Thymus (tissue), 11 donors: ENCODE measurements around the gene OR2H1. TPM values are rescaled to one million over a fixed set of nuclear protein-coding genes. Genes with fewer than 3 reads are reported as not detected.

ENCODE experiments used
- DNase-seq, 9 donors: peaks; one replicate each; pipeline ENCODE4 v3.0.0-alpha.2; 2013; ENCODE audit warnings: low spot score in 9 of 9, low read depth in 6 of 9, missing footprints in 1 of 9
- H3K27ac ChIP-seq, 2 donors: one replicate each; pipeline ENCODE4 v1.5.1; 2013; ENCODE audit warnings: control low read depth in 1 of 2, low read depth in 1 of 2, low read length in 1 of 2, mild to moderate bottlenecking in 1 of 2, moderate library complexity in 1 of 2
- H3K27me3 ChIP-seq, 2 donors: one replicate each; pipeline ENCODE4 v1.5.1; 2013; ENCODE audit warnings: low read length in 1 of 2; ENCODE audit not compliant: control insufficient read depth in 2 of 2, insufficient read depth in 1 of 2
- H3K36me3 ChIP-seq, 2 donors: one replicate each; pipeline ENCODE4 v1.5.1; 2013; ENCODE audit warnings: low read length in 1 of 2, mild to moderate bottlenecking in 1 of 2, moderate library complexity in 1 of 2; ENCODE audit not compliant: control insufficient read depth in 2 of 2, insufficient read depth in 2 of 2
- H3K4me1 ChIP-seq, 2 donors: one replicate each; pipeline ENCODE4 v1.5.1; 2013; ENCODE audit warnings: low read length in 2 of 2; ENCODE audit not compliant: control insufficient read depth in 2 of 2, insufficient read depth in 2 of 2
- H3K4me3 ChIP-seq, 2 donors: one replicate each; pipeline ENCODE4 v1.5.1; 2013; ENCODE audit warnings: low read length in 2 of 2, control low read depth in 1 of 2, mild to moderate bottlenecking in 1 of 2
- H3K9me3 ChIP-seq, 2 donors: one replicate each; pipeline ENCODE4 v1.5.1; 2013; ENCODE audit warnings: low read length in 1 of 2, mild to moderate bottlenecking in 1 of 2; ENCODE audit not compliant: control insufficient read depth in 2 of 2, insufficient read depth in 1 of 2
- WGBS: extraction: QIAGEN DNeasy Blood & Tissue Kit; methylation state at CpG from one replicate; pipeline ENCODE4 v1.1.7; 2013; 5-methylcytosine and 5-hydroxymethylcytosine counted together
- polyA plus RNA-seq: library from polyadenylated mRNA; stranded (reverse); fragments of 200-250 nt; gene quantifications from one replicate; pipeline ENCODE4 v1.2.3, GENCODE V29; 2013
- total RNA-seq: library from RNA; stranded (reverse); fragments of 120-200 nt; gene quantifications from one replicate; pipeline ENCODE4 v1.2.4, GENCODE V29; 2013
- donor health status: healthy.

The OR2H1 gene
- total and polyA plus RNA-seq, 2 donors: 0.05 TPM; not detected in 1

DNA sequence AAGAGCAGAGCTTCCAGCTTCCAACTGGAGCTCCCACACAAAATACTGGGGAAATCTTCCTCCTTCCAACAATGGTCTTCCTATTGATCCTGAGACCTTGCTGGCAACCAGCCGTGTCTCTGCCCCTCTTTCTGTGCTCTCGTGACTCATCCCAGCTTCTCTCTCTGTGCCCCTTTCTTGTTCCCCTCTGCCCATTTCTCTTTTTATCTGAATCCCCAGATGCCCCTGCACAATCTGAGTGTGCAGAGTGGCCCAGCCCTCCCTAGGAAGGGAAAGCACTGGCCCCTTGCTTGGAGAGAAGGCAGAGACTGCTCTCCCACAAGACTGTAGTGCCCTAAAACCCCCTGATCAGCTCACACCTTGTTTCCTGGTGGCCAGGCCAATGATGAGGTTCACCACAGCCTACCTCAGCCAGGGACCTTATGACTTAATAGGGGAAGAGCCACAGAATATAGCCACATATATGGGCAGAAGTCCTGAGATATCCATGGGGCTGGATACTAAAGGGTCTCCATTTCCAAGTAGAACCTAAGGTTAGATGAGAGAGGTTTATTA lies 53.9 kb downstream of the OR2H1 start:
- no peak for DNase-seq
- no peak overlapping the region for H3K27ac ChIP-seq
- H3K27me3 ChIP-seq: no peaks in the 10 kb centered on the region
- H3K4me3 ChIP-seq: no peak overlapping the region
- no peaks in the 10 kb centered on the region for H3K4me1 ChIP-seq
- WGBS: 97% methylated on average over 2 of the region's 2 CpGs
- H3K36me3 ChIP-seq: no peaks in the 10 kb centered on the region
- no peaks in the 10 kb centered on the region for H3K9me3 ChIP-seq

Other genes starting within 250 kb of the OR2H1 start
- not detected for gene OR14J1, start 155.5 kb upstream of the OR2H1 start, total RNA-seq
- gene OR14J1, start 155.5 kb upstream of the OR2H1 start, polyA plus RNA-seq: under 0.01 TPM
- gene OR5V1, start 88.3 kb upstream of the OR2H1 start, total RNA-seq: not detected
- not detected for gene OR5V1, start 88.3 kb upstream of the OR2H1 start, polyA plus RNA-seq
- not detected for gene OR12D3, start 81.9 kb upstream of the OR2H1 start, total RNA-seq
- gene OR12D3, start 81.9 kb upstream of the OR2H1 start, polyA plus RNA-seq: not detected
- not detected for gene OR12D2, start 61.5 kb upstream of the OR2H1 start, total RNA-seq
- not detected for gene OR12D2, start 61.5 kb upstream of the OR2H1 start, polyA plus RNA-seq
- gene OR12D1, start 42.2 kb upstream of the OR2H1 start, total RNA-seq: not detected
- not detected for gene OR12D1, start 42.2 kb upstream of the OR2H1 start, polyA plus RNA-seq
- gene OR10C1, start 17.8 kb upstream of the OR2H1 start, total RNA-seq: not detected
- gene OR10C1, start 17.8 kb upstream of the OR2H1 start, polyA plus RNA-seq: not detected
- under 0.01 TPM for gene OR11A1, start 84 bp upstream of the OR2H1 start, total RNA-seq
- gene OR11A1, start 84 bp upstream of the OR2H1 start, polyA plus RNA-seq: 0.02 TPM
- not detected for gene MAS1L, start 30.8 kb downstream of the OR2H1 start, total RNA-seq
- not detected for gene MAS1L, start 30.8 kb downstream of the OR2H1 start, polyA plus RNA-seq
- 158 TPM for gene UBD, start 102.6 kb downstream of the OR2H1 start, total RNA-seq
- gene UBD, start 102.6 kb downstream of the OR2H1 start, polyA plus RNA-seq: 155 TPM
- gene OR2H2, start 128.0 kb downstream of the OR2H1 start, total RNA-seq: not detected
- gene OR2H2, start 128.0 kb downstream of the OR2H1 start, polyA plus RNA-seq: under 0.01 TPM
- gene GABBR1, start 176.0 kb downstream of the OR2H1 start, total RNA-seq: 1.1 TPM
- gene GABBR1, start 176.0 kb downstream of the OR2H1 start, polyA plus RNA-seq: 20.5 TPM
- not detected for gene MOG, start 199.9 kb downstream of the OR2H1 start, total RNA-seq
- gene MOG, start 199.9 kb downstream of the OR2H1 start, polyA plus RNA-seq: 0.11 TPM
- gene ZFP57, start 224.0 kb downstream of the OR2H1 start, total RNA-seq: 0.09 TPM
- gene ZFP57, start 224.0 kb downstream of the OR2H1 start, polyA plus RNA-seq: 0.05 TPM